ENCODE results near the gene PLSCR1.

- TF ChIP-seq CTCF (IDR thresholded peaks at IDR 0.05) (no peak), POLR2A (IDR thresholded peaks at IDR 0.05) (peak; percentile 87 to 96 (median 94))
Observed at GRCh38 chr3:146469150-146470017, 75.0 kb downstream of the PLSCR1 start, which contains the start of gene PLSCR2.
